ENCODE data around the gene RAB38. TPM values are rescaled to one million over a fixed set of nuclear protein-coding genes. Genes with fewer than 3 reads are reported as not detected.

The RAB38 gene
- total RNA-seq, 1 donor from 2014 or later, result 0.24 TPM

DNA sequence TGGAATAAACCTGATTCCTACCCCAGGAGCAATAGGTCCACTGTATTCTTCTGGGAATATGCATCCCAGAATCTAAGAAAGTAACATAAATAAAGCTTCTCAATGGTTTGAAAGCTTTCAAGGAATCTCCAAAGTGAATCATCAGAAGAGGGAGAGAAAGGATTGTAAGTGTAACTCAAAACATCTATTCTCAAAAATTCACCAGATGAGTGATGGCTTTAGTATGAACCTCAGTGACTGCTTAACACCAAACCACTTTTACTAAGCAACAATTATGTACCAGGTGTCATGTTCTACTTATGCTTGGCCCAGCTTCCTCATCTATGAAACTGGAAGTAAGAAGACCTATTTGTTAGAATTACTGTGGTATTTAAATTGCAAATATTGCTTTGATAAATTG is 7.4 kb downstream of the RAB38 start:
- TF ChIP-seq, protein P1, sequence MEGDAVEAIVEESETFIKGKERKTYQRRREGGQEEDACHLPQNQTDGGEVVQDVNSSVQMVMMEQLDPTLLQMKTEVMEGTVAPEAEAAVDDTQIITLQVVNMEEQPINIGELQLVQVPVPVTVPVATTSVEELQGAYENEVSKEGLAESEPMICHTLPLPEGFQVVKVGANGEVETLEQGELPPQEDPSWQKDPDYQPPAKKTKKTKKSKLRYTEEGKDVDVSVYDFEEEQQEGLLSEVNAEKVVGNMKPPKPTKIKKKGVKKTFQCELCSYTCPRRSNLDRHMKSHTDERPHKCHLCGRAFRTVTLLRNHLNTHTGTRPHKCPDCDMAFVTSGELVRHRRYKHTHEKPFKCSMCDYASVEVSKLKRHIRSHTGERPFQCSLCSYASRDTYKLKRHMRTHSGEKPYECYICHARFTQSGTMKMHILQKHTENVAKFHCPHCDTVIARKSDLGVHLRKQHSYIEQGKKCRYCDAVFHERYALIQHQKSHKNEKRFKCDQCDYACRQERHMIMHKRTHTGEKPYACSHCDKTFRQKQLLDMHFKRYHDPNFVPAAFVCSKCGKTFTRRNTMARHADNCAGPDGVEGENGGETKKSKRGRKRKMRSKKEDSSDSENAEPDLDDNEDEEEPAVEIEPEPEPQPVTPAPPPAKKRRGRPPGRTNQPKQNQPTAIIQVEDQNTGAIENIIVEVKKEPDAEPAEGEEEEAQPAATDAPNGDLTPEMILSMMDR (IDR thresholded peaks at IDR 0.05), result no peak
- intact Hi-C loops (cut with micrococcal nuclease), result no loop called here

DNA sequence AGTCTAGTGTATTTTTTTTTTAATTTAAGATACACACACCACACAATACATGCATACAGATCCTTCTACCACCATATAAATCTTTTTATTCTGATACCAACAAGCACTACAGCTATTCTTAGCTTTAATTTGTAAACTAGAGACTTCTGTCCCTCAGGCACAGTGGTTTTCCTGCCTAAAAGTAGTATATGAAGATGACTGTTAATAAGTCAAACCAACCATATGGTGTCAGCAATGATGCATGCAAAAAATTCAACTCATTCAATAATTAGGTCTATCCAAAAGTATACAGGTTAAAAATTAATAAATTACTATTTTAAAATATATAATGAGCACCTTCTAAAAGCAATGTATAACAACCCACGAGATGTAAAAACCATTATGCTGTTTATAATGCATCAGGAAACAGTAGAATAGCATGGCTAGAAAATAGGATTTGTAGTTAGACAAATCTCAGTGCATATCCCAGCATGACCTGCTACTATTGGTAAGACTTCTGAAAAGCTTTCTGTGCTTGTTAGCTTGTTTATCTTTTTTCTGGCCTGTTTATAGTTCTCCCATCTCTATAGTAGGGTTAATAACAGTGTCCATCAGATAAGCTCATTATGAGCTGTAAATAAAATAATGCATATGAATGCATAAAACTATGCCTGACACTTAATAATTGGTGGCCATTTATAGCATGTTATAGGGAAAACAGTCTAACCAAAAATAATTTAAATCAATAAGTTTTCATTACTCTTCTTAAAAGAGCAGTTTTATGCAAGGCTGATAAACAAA is 10.2 kb downstream of the RAB38 start:
- no peak overlapping the region for H3K4me3 Mint-ChIP-seq
- peaks cover 2% of the 10 kb centered on the region for H3K9me3 Mint-ChIP-seq

More for the DNA sequence above, 7.4 kb downstream of the RAB38 start:
- Mint-ChIP-seq H3K27ac (no peak overlapping the region), H3K27me3 (peaks cover 1% of the 10 kb centered on the region), H3K36me3 (ENCODE audit: low read depth) (no peaks in the 10 kb centered on the region), H3K4me1 (no peaks in the 10 kb centered on the region), H3K4me3 (no peak overlapping the region), H3K9me3 (no peaks in the 10 kb centered on the region)
- DNase-seq (no peak), ATAC-seq (ENCODE audit: low read depth) (no peak)
- POLR2A ChIA-PET, result no interaction called here
- CTCF ChIA-PET, result no interaction called here

DNA sequence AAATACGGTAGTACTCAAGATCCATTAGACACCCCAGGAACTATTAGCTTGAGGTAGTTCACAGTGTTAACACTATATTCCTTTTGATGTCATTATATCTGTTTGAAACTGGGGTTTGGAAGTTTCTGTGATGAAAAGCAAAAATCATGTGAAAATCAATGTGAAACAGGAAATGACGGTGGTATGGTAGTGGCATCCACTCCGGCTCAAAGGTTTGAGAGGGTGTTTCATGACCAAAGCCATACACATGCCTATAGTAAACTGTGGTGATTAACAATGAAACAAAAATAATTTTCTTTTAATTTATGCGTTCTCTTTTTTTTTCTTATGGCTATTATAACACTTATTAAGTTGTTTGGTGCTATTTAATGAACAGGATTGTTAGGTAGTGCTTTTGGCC is 10.9 kb downstream of the RAB38 start:
- Mint-ChIP-seq H3K4me3 (no peak overlapping the region), H3K4me1 (no peaks in the 10 kb centered on the region), H3K27me3 (peaks cover 4% of the 10 kb centered on the region), H3K36me3 (ENCODE audit: low read depth) (no peaks in the 10 kb centered on the region), H3K9me3 (peaks cover 8% of the 10 kb centered on the region), H3K27ac (no peak overlapping the region)
- CTCF ChIA-PET, result no interaction called here
- no peak for DNase-seq
- ATAC-seq (ENCODE audit: low read depth), result no peak
- POLR2A ChIA-PET, result no interaction called here
- TF ChIP-seq, protein P1 (IDR thresholded peaks at IDR 0.05), result no peak
- intact Hi-C loops (cut with micrococcal nuclease), result loop anchor here (2.0 kb wide), 1 partner anchor 380 kb away; no protein-coding TSS in a partner anchor

More for the DNA sequence above, 10.2 kb downstream of the RAB38 start:
- peaks cover 4% of the 10 kb centered on the region for H3K27me3 Mint-ChIP-seq
- POLR2A ChIA-PET, result no interaction called here
- H3K4me1 Mint-ChIP-seq, result no peaks in the 10 kb centered on the region
- no peak for DNase-seq
- CTCF ChIA-PET, result no interaction called here
- ATAC-seq (ENCODE audit: low read depth), result no peak
- TF ChIP-seq, protein P1 (IDR thresholded peaks at IDR 0.05), result no peak
- H3K36me3 Mint-ChIP-seq (ENCODE audit: low read depth), result no peaks in the 10 kb centered on the region
- no peak overlapping the region for H3K27ac Mint-ChIP-seq
- intact Hi-C loops (cut with micrococcal nuclease), result loop anchor here (2.0 kb wide), 1 partner anchor 380 kb away; no protein-coding TSS in a partner anchor

DNA sequence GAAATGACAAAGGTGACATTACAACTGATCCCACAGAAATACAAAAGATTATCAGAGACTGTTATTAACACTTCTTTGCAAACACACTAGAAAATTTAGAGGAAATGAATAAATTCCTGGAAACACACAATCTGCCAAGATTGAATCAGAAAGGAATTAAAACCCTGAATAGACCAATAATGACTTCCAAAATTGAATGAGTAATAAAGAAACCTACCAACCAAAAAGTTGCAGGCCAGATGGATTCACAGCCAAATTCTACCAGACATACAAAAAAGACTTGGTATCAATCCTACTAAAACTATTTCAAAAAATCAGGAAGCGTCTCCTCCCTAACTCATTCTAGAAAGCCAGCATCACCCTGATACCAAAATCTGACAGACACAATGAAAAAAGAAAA is 17.2 kb downstream of the RAB38 start:
- Mint-ChIP-seq H3K36me3 (ENCODE audit: low read depth) (no peaks in the 10 kb centered on the region), H3K4me3 (no peak overlapping the region), H3K27ac (no peak overlapping the region), H3K27me3 (peaks cover 7% of the 10 kb centered on the region), H3K9me3 (peaks cover 13% of the 10 kb centered on the region), H3K4me1 (no peaks in the 10 kb centered on the region)
- TF ChIP-seq, protein P1 (IDR thresholded peaks at IDR 0.05), result no peak
- DNase-seq, result no peak
- no peak for ATAC-seq (ENCODE audit: low read depth)
- intact Hi-C loops (cut with micrococcal nuclease), result no loop called here
- POLR2A ChIA-PET, result no interaction called here
- CTCF ChIA-PET, result no interaction called here

DNA sequence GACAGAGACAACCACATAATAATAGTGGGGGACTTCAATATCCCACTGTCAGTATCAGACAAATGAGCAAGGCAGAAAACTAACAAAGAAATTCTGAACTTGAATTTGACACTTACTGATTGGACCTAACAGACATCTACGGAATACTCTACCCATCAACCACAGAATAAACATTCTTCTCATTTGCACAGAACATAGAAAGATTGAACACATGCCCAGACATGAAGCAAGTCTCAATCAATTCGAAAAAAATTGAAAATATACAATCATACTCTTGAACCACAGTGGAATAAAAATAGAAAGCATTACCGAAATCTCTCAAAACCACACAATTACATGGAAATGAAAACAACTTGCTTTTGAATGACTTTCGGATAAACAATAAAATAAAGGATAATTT is 17.9 kb downstream of the RAB38 start:
- TF ChIP-seq, protein P1 (IDR thresholded peaks at IDR 0.05), result no peak
- Mint-ChIP-seq H3K36me3 (ENCODE audit: low read depth) (no peaks in the 10 kb centered on the region), H3K9me3 (peaks cover 13% of the 10 kb centered on the region), H3K4me1 (no peaks in the 10 kb centered on the region), H3K4me3 (no peak overlapping the region), H3K27ac (no peak overlapping the region), H3K27me3 (peaks cover 4% of the 10 kb centered on the region)
- DNase-seq (no peak), ATAC-seq (ENCODE audit: low read depth) (no peak)
- intact Hi-C loops (cut with micrococcal nuclease), result no loop called here
- ChIA-PET POLR2A (no interaction called here), CTCF (no interaction called here)
